ENCODE results near the gene DNAJC12.
"Not testable (repeated sequence)": the region's sequence is repeated elsewhere in the genome, so short reads cannot be mapped to it uniquely, and the experiment has no call there.

The DNAJC12 gene

GRCh38 chr10:67837541-67838314, at the start of gene DNAJC12:
Gene DNAJC12 (minus strand): TSS chr10:67838188. CDS start chr10:67838011, 177 bp downstream.
- DNase-seq (ENCODE audit: low spot score): peak; percentile 12

GRCh38 chr10:67884842-67885670, 47.1 kb upstream of the DNAJC12 start:
- peak; percentile 79 for DNase-seq (ENCODE audit: low spot score)

- DNase-seq (ENCODE audit: low spot score): peak; percentile 95
These were observed 46.4 kb upstream of the DNAJC12 start, which contains the start of gene SIRT1 for GRCh38 chr10:67884313-67884841. Gene SIRT1 (plus strand): TSS chr10:67884656. CDS start chr10:67884722, 66 bp downstream.

- DNase-seq (ENCODE audit: low spot score): no peak
These were observed 45.8 kb upstream of the DNAJC12 start for GRCh38 chr10:67883710-67884312.

- no peak for DNase-seq (ENCODE audit: low spot score)
These were observed 40.1 kb upstream of the DNAJC12 start for GRCh38 chr10:67878133-67878532.

GRCh38 chr10:67877421-67877820, 39.4 kb upstream of the DNAJC12 start:
- not testable (repeated sequence) for DNase-seq (ENCODE audit: low spot score)

GRCh38 chr10:67875340-67876238, 37.6 kb upstream of the DNAJC12 start:
- DNase-seq (ENCODE audit: low spot score): no peak

GRCh38 chr10:67869996-67870395, 32.0 kb upstream of the DNAJC12 start:
- no peak for DNase-seq (ENCODE audit: low spot score)

- no peak for DNase-seq (ENCODE audit: low spot score)
These were observed 30.1 kb upstream of the DNAJC12 start for GRCh38 chr10:67868132-67868531.

GRCh38 chr10:67864607-67865371, 26.8 kb upstream of the DNAJC12 start:
- no peak for DNase-seq (ENCODE audit: low spot score)

GRCh38 chr10:67863094-67863493, 25.1 kb upstream of the DNAJC12 start:
- DNase-seq (ENCODE audit: low spot score): no peak

- DNase-seq (ENCODE audit: low spot score): no peak
These were observed 23.9 kb upstream of the DNAJC12 start for GRCh38 chr10:67861750-67862432.

GRCh38 chr10:67858971-67859370, 21.0 kb upstream of the DNAJC12 start:
- no peak for DNase-seq (ENCODE audit: low spot score)

- no peak for DNase-seq (ENCODE audit: low spot score)
These were observed 15.5 kb upstream of the DNAJC12 start for GRCh38 chr10:67853512-67853911.

GRCh38 chr10:67852761-67853160, 14.8 kb upstream of the DNAJC12 start:
- no peak for DNase-seq (ENCODE audit: low spot score)

- DNase-seq (ENCODE audit: low spot score): no peak
These were observed 13.2 kb upstream of the DNAJC12 start for GRCh38 chr10:67851186-67851585.

GRCh38 chr10:67849331-67850011, 11.5 kb upstream of the DNAJC12 start:
- DNase-seq (ENCODE audit: low spot score): peak; percentile 96

GRCh38 chr10:67843284-67843683, 5.3 kb upstream of the DNAJC12 start:
- DNase-seq (ENCODE audit: low spot score): no peak

GRCh38 chr10:67841737-67842136, 3.7 kb upstream of the DNAJC12 start:
- no peak for DNase-seq (ENCODE audit: low spot score)

All from CD4-positive, alpha-beta T cell treated with Interleukin-2 at 100 ng/mL for 4 hours (primary cell).